ENCODE data around the gene GINS3. TPM values are rescaled to one million over a fixed set of nuclear protein-coding genes. Genes with fewer than 3 reads are reported as not detected.

The GINS3 gene
- total RNA-seq, 1 donor from 2014 or later = 22.2 TPM

- Mint-ChIP-seq H3K9me3 (no peaks in the 10 kb centered on the region), H3K4me1 (peaks cover 6% of the 10 kb centered on the region), H3K36me3 (ENCODE audit: low read depth) (no peaks in the 10 kb centered on the region), H3K27ac (ENCODE audit: unreplicated experiment) (no peak overlapping the region), H3K4me3 (no peak overlapping the region), H3K27me3 (ENCODE audit: low read depth) (peaks cover 10% of the 10 kb centered on the region)
- no peak for TF ChIP-seq CTCF (conservative IDR thresholded peaks at IDR 0.05)
- DNase-seq (ENCODE audit: low read depth, low spot score) = no peak
Measured at GRCh38 chr16:58449768-58450167, 57.5 kb downstream of the GINS3 start.

- no peak for DNase-seq (ENCODE audit: low read depth, low spot score)
- Mint-ChIP-seq H3K27ac (ENCODE audit: unreplicated experiment) (no peak overlapping the region), H3K9me3 (no peaks in the 10 kb centered on the region), H3K4me1 (peaks cover 12% of the 10 kb centered on the region), H3K36me3 (ENCODE audit: low read depth) (no peaks in the 10 kb centered on the region), H3K27me3 (ENCODE audit: low read depth) (peaks cover 10% of the 10 kb centered on the region), H3K4me3 (no peak overlapping the region)
- no peak for TF ChIP-seq CTCF (conservative IDR thresholded peaks at IDR 0.05)
Measured at GRCh38 chr16:58450590-58450989, 58.3 kb downstream of the GINS3 start.

- H3K36me3 Mint-ChIP-seq (ENCODE audit: low read depth) = no peaks in the 10 kb centered on the region
- H3K27me3 Mint-ChIP-seq (ENCODE audit: low read depth) = peaks cover 10% of the 10 kb centered on the region
- DNase-seq (ENCODE audit: low read depth, low spot score) = no peak
- H3K27ac Mint-ChIP-seq (ENCODE audit: unreplicated experiment) = no peak overlapping the region
- peaks cover 19% of the 10 kb centered on the region for H3K4me1 Mint-ChIP-seq
- H3K4me3 Mint-ChIP-seq = no peak overlapping the region
- H3K9me3 Mint-ChIP-seq = no peaks in the 10 kb centered on the region
- TF ChIP-seq CTCF (conservative IDR thresholded peaks at IDR 0.05) = no peak
Measured at GRCh38 chr16:58451265-58451689, 59.0 kb downstream of the GINS3 start.

- no peak overlapping the region for H3K4me3 Mint-ChIP-seq
- no peak for TF ChIP-seq CTCF (conservative IDR thresholded peaks at IDR 0.05)
- H3K4me1 Mint-ChIP-seq = peaks cover 24% of the 10 kb centered on the region
- peaks cover 10% of the 10 kb centered on the region for H3K27me3 Mint-ChIP-seq (ENCODE audit: low read depth)
- no peak overlapping the region for H3K27ac Mint-ChIP-seq (ENCODE audit: unreplicated experiment)
- no peak for DNase-seq (ENCODE audit: low read depth, low spot score)
- no peaks in the 10 kb centered on the region for H3K36me3 Mint-ChIP-seq (ENCODE audit: low read depth)
- no peaks in the 10 kb centered on the region for H3K9me3 Mint-ChIP-seq
Measured at GRCh38 chr16:58451945-58452401, 59.7 kb downstream of the GINS3 start.

- TF ChIP-seq CTCF (conservative IDR thresholded peaks at IDR 0.05) = no peak
- no peak for DNase-seq (ENCODE audit: low read depth, low spot score)
- no peak overlapping the region for H3K4me3 Mint-ChIP-seq
- H3K9me3 Mint-ChIP-seq = no peaks in the 10 kb centered on the region
- peaks cover 24% of the 10 kb centered on the region for H3K4me1 Mint-ChIP-seq
- H3K27me3 Mint-ChIP-seq (ENCODE audit: low read depth) = peaks cover 6% of the 10 kb centered on the region
- H3K36me3 Mint-ChIP-seq (ENCODE audit: low read depth) = no peaks in the 10 kb centered on the region
- no peak overlapping the region for H3K27ac Mint-ChIP-seq (ENCODE audit: unreplicated experiment)
Measured at GRCh38 chr16:58452640-58453039, 60.4 kb downstream of the GINS3 start.

- Mint-ChIP-seq H3K4me3 (no peak overlapping the region), H3K27ac (ENCODE audit: unreplicated experiment) (no peak overlapping the region), H3K4me1 (peaks cover 24% of the 10 kb centered on the region), H3K27me3 (ENCODE audit: low read depth) (peaks cover 2% of the 10 kb centered on the region), H3K9me3 (no peaks in the 10 kb centered on the region), H3K36me3 (ENCODE audit: low read depth) (no peaks in the 10 kb centered on the region)
- TF ChIP-seq CTCF (conservative IDR thresholded peaks at IDR 0.05) = no peak
- no peak for DNase-seq (ENCODE audit: low read depth, low spot score)
Measured at GRCh38 chr16:58454178-58454577, 61.9 kb downstream of the GINS3 start.
